Medulla oblongata (tissue), 1 donor: ENCODE data around the gene ADCY5.
A peak's percentile ranks its signal among the peaks of the same experiment; 100 is the strongest.
"Not testable (repeated sequence)": the region's sequence is repeated elsewhere in the genome, so short reads cannot be mapped to it uniquely, and the experiment has no call there.

Source experiments
- DNase-seq: peaks from one replicate; pipeline ENCODE4 v3.0.0-alpha.2; 2015; ENCODE audit errors: extremely low spot score

Gene ADCY5

GRCh38 chr3:123448536-123449101, at the start of gene ADCY5:
Gene ADCY5, minus strand, starts transcription at chr3:123449090. Its CDS starts 545 bp downstream, at chr3:123448545.
- DNase-seq, result no peak

- DNase-seq, result no peak
Observed at GRCh38 chr3:123493912-123494311, 45.0 kb upstream of the ADCY5 start.

- DNase-seq, result no peak
Observed at GRCh38 chr3:123491966-123492587, 43.2 kb upstream of the ADCY5 start.

GRCh38 chr3:123489400-123490004, 40.6 kb upstream of the ADCY5 start:
- DNase-seq, result peak; percentile 82

DNA sequence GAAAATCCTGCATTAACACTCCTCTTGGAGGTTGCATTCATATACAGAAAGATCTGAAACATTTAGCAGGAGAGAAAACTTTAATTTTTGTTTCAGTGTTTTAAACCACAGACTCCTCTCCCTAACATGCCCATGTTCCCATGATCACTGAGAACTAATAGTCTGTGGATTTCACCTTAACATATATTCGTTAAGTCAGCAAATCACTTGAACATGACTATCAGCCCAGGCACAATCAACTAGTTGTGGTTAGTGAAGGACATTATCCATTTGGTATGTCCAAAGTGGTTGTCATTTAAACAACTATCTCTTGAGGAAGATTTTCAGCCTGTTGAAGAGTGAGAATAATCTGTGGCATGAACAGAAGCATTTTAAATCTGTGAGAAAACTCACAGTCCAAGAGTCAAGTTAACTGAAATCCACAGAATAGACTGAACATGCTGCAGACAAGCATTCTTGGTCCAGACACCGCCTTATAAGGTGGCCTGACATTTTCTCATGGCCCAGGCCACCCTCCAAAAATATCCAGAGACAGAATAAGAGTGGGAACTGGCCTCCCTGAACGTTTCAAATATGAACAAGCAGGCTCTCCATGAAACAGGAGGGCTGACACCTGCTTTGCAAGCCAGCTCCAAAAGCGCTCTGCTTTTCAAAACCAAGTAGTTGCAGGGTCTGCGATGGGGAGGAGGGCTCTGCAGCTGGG, 39.9 kb upstream of the ADCY5 start:
- DNase-seq, result no peak

- DNase-seq, result not testable (repeated sequence)
Observed at GRCh38 chr3:123487063-123487462, 38.2 kb upstream of the ADCY5 start.

DNA sequence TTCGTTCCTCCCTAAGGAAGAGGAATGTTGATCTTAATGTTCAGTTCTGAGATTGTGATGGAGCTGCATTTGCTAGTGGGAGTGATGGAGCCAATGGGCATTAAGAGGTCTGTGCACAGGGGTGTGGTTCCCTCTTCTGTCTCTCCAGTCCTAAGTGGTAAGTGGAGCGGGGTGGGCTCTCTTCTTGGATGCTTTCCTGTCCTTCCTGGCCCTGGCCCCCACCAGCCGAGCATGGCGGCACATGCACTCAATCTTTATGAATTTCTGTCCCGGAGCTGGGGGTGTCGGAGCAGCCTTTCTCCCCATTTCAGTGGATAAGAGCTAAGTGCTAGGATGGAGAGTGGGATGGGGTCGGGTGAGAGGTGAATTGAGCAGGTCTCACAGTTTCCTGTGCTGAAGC, 37.6 kb upstream of the ADCY5 start:
- no peak for DNase-seq

DNA sequence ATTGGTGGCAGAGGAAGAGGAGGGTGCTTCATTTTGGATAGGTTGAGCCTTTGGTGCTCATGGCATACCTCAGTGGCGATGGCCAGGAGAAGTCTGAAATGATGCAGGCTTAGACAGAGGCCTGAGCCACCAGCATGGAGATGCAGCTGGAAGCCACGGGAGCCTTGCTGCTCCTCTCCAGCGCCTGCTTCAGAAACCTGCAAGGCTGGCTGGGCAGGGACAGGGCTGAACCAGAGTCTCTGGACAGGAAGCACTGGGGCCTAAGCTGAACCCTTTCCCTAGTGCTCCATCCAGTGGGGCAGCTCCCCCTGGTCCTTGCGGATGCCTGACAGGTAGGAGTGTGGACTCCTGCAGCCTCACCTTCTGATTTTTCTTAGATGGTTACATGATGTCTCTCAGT, 36.7 kb upstream of the ADCY5 start:
- DNase-seq, result no peak

DNA sequence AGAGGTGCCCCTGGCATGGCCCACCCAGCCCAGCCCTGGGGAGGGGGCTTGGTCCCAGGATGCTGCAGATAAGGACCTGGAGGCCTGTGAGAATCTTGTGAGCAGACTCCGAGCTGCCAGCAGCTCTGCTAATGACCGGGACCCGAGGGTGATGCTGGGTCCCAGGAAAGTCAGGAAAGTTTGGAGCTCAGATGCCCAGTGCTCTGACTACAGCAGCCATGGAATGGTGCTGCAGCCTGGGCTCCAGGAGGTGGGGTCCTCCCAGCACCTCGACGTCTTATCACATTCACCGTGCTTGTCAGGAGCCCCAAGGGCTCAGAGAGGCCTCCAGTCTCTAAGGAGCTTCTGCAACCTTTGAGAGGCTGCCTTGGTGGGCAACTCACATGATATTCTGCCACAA, 34.3 kb upstream of the ADCY5 start:
- DNase-seq, result no peak

GRCh38 chr3:123481722-123482457, 33.0 kb upstream of the ADCY5 start:
- DNase-seq, result no peak

- DNase-seq, result no peak
Observed at GRCh38 chr3:123481071-123481470, 32.2 kb upstream of the ADCY5 start.

DNA sequence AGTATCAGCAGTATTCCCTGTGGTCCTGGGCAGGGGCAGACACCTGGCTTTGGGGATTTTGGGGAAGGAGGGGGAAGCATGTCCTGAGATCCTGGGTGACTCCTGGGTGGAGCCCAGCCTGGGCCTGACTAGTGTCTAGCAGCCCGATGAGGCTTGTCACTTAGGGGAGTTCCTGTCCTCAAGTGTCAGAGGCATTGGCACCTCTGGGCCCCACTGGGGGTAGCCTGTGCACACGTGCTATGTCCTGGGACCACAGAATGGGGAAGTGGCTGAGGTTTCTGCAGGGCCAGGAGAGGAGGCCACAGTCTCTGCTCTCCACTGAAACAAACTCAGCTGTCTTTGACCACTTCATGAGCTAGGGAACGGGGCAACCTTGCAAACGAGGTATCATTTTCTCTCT, 31.5 kb upstream of the ADCY5 start:
- no peak for DNase-seq

DNA sequence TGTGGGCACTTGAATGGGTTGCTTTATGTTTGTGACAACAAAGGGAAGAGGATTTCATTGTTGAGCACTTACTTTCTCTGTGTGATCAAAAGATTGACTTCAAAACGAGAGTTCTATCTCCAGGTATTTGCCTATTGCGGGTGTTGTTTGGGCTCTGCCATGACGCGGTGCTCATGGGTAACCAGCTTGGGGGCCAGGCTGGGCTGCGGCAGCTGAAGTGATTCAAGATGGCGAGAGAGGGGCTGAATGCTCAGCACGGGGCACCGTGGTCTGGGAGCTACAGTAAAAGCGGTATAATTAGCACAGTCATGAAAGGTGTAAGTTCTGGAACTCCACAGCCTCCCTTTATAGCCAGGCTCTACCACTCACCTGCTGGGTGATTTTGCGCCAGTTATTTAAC, 31.0 kb upstream of the ADCY5 start:
- DNase-seq, result no peak

- DNase-seq, result no peak
Observed at GRCh38 chr3:123478314-123478713, 29.4 kb upstream of the ADCY5 start.

DNA sequence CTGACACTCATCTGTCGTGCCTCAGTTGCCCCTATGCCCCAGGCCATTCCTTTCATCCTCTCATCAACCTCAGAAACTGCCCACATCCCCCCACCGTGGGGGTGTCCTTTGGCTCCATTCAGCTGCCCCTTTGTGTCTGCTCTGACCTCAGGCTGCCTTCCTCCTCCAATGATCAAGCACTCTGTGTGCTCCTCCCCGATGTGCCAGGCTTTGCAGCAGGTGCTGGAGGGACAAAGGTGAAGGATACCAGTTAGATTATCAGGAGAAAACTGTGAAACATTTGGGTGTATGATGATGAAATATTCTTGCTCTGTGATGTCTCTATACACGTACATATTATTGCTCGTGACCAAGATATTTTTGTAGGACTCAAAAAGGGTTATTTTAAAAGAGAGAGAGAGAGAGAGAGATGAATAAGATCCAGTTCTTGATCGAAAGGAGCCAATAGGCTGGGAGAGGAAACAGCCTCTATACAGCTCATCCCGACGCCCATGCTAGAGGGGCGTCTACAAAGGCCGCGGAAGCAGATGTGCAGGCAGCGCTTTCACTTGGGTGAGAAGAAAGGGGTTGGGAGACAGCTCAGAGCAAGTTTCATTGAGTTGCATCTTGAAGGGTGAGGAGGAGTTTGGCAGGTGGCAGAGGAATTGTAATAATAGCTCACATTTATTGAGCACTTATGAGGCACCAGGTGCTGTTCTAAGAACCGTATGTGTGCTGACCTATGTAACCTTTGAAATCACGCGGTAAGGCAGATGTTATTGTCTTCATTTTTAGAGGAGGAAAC, 28.3 kb upstream of the ADCY5 start:
- no peak for DNase-seq

- DNase-seq, result no peak
Observed at GRCh38 chr3:123475786-123476185, 26.9 kb upstream of the ADCY5 start.

DNA sequence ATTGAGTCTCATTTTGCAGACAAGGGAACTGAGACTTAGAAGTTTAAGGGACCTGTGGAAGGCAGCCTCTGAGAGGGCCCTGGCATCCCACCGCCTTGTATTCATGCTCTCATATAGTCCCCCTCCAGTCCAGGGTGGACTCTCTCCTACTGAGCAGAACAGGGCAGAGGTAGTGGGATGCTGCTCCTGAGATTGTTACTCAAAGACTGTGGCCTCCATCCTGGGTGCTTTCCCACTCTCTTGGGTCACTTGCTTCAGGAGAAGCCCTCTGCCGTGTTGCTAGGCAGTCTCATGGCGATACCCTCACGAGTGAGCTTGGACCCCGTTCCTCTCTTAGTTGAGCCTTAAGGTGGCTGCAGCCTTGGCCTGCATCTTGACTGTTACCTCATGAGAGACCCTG, 22.2 kb upstream of the ADCY5 start:
- no peak for DNase-seq

- DNase-seq, result no peak
Observed at GRCh38 chr3:123469323-123469995, 20.6 kb upstream of the ADCY5 start.

- DNase-seq, result no peak
Observed at GRCh38 chr3:123467046-123467445, 18.2 kb upstream of the ADCY5 start.

DNA sequence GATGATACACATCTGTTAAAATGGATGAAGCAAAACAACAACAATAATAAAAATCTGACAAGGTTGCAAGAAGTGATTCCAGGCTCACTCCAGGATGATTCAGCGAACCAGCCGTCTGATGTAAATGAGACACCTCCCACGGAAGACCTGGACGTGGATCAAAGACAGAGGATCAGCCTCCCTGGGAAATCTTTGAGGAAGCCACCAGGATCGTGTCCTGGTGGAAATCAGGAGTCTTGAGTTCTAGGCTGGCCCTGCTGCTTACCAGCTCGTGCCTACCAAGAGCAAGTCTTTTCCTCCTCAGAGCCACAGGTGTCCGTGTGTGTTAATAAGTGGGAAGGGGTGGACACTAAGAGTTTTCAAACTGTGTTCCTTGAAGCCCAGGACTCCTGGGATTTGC, 15.3 kb upstream of the ADCY5 start:
- DNase-seq, result no peak

DNA sequence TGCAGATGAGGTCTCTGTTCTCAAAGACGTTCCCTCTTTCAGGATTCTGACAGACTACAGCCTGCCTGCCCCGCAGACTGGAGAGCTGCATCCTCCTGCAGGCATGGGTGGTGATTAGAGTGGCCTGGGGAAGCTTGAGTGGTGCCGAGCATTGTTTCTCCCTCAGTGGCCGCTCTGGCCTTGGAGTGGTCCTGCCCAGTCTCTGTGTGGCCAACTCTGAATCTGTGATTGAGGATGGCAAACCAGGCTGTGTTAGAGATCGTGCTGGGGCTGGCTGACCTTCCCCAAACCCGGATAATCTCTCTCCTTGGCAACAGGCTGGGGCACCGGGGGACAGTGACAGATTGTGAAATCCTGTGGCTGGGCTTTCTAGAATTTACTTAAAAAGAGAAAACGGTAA, 11.0 kb upstream of the ADCY5 start:
- no peak for DNase-seq
